Hepatocyte (in vitro differentiated cells): Measurements from ENCODE around the gene C1orf232.

Experiments used
- CTCF ChIP-seq: fragments of 200-600 bp; sonication (generic); IDR thresholded peaks from 2 replicates; pipeline ENCODE4 v1.5.1; 2016; ENCODE audit warnings: antibody characterized with exemption, mild to moderate bottlenecking; ENCODE audit not compliant: poor library complexity
- EZH2phosphoT487 ChIP-seq: fragments of 200-600 bp; sonication (generic); IDR thresholded peaks from one replicate; pipeline ENCODE4 v1.6.1; 2018; ENCODE audit warnings: antibody characterized with exemption, mild to moderate bottlenecking, low read depth, moderate library complexity; ENCODE audit not compliant: unreplicated experiment, severe bottlenecking

- TF ChIP-seq CTCF = no peak
- no peak for TF ChIP-seq EZH2phosphoT487
Measured at GRCh38 chr1:26153966-26154532, 14.7 kb downstream of the C1orf232 start.
